ENCODE measurements around the gene HNRNPUL2.

- no peak; the same call in 1 of the 2 replicates for TF ChIP-seq SIN3A (IDR thresholded peaks at IDR 0.05; ENCODE audit: low read depth, low read length)
- TF ChIP-seq SMC3 (IDR thresholded peaks at IDR 0.05; ENCODE audit: borderline replicate concordance, low read length), result no peak
- no peak; a peak in 1 of 4 replicates for TF ChIP-seq SRF (IDR thresholded peaks at IDR 0.05; ENCODE audit: low read depth in 2 of 2, low read length in 2 of 2)
- no peak for TF ChIP-seq RAD21 (IDR thresholded peaks at IDR 0.05; ENCODE audit: insufficient read depth, low read depth, low read length)
- TF ChIP-seq CTCF (IDR thresholded peaks at IDR 0.05 in 2 of 3, conservative IDR thresholded peaks at IDR 0.05 in 1 of 3; ENCODE audit: control insufficient read depth in 2 of 3, extremely low read depth in 1 of 3, insufficient read depth in 1 of 3, low read depth in 3 of 3, low read length in 3 of 3), result no peak
- TF ChIP-seq POU2F2 (IDR thresholded peaks at IDR 0.05; ENCODE audit: borderline replicate concordance, low read depth, low read length), result 0 out of 3 replicates have a peak, but pooled peaks have one; percentile 11
- TF ChIP-seq RELA (IDR thresholded peaks at IDR 0.05; ENCODE audit: borderline replicate concordance, partially characterized antibody), result peak; percentile 36
- TF ChIP-seq SP1 (IDR thresholded peaks at IDR 0.05; ENCODE audit: low read depth, low read length), result peak; percentile 81
- TF ChIP-seq MXI1 (IDR thresholded peaks at IDR 0.05; ENCODE audit: low read depth, low read length), result peak; percentile 72
- TF ChIP-seq ELK1 (IDR thresholded peaks at IDR 0.05; ENCODE audit: low read depth, low read length), result no peak
- TF ChIP-seq HCFC1 (IDR thresholded peaks at IDR 0.05; ENCODE audit: low read length), result peak; percentile 24; the same call in 1 of the 2 replicates
Observed at GRCh38 chr11:62771144-62772021, 44.1 kb upstream of the HNRNPUL2 start, which contains the start of gene TAF6L.

Measured in GM12878 (cell line).